GM23338 (cell line): ENCODE measurements around the gene POU6F1. TPM values are rescaled to one million over a fixed set of nuclear protein-coding genes. Genes with fewer than 3 reads are reported as not detected.

ENCODE experiments used
- ATAC-seq: fragments of 200-7000 bp; cut with Tn5 transposase; 3 replicates; pipeline ENCODE4 v1.9.1; 2020
- DNase-seq: peaks from one replicate; pipeline ENCODE4 v3.0.0-alpha.2; 2015; ENCODE audit warnings: low spot score
- H2AFZ ChIP-seq: fragments of 200-600 bp; sonication (generic); 2 replicates; pipeline ENCODE4 v1.8.0; 2016; ENCODE audit warnings: antibody characterized with exemption, mild to moderate bottlenecking, moderate library complexity
- H3F3A ChIP-seq: fragments of 200-600 bp; sonication (generic); replicated peaks from 2 replicates; pipeline ENCODE4 v1.8.0; 2017; ENCODE audit warnings: antibody characterized with exemption, mixed run types, low read depth
- H3K27ac ChIP-seq: fragments of 200-600 bp; sonication (generic); 2 replicates; pipeline ENCODE4 v1.6.1; 2016; ENCODE audit warnings: low read depth
- H3K27me3 ChIP-seq: fragments of 200-600 bp; sonication (generic); 2 replicates; pipeline ENCODE4 v1.8.0; 2016; ENCODE audit warnings: mild to moderate bottlenecking, mixed run types, moderate library complexity; ENCODE audit not compliant: insufficient read depth
- H3K36me3 ChIP-seq: fragments of 200-600 bp; sonication (generic); 2 replicates; pipeline ENCODE4 v1.8.0; 2016; ENCODE audit warnings: mild to moderate bottlenecking; ENCODE audit not compliant: insufficient read depth
- H3K4me1 ChIP-seq: fragments of 200-600 bp; sonication (generic); 2 replicates; pipeline ENCODE4 v1.8.0; 2016; ENCODE audit warnings: mild to moderate bottlenecking, moderate library complexity; ENCODE audit not compliant: insufficient read depth
- H3K4me2 ChIP-seq: fragments of 200-600 bp; sonication (generic); 2 replicates; pipeline ENCODE4 v1.7.1; 2017; ENCODE audit warnings: mixed run types
- H3K4me3 ChIP-seq: fragments of 200-600 bp; sonication (generic); 2 replicates; pipeline ENCODE4 v1.6.1; 2016; ENCODE audit warnings: mixed run types
- H3K79me2 ChIP-seq: fragments of 200-600 bp; sonication (generic); replicated peaks from 2 replicates; pipeline ENCODE4 v1.8.0; 2017; ENCODE audit warnings: mild to moderate bottlenecking; ENCODE audit not compliant: insufficient read depth
- H3K9me2 ChIP-seq: fragments of 200-600 bp; sonication (generic); 2 replicates; pipeline ENCODE4 v1.8.0; 2017; ENCODE audit not compliant: insufficient read depth
- H4K20me1 ChIP-seq: fragments of 200-600 bp; sonication (generic); replicated peaks from 2 replicates; pipeline ENCODE4 v1.8.0; 2017; ENCODE audit warnings: mild to moderate bottlenecking; ENCODE audit not compliant: insufficient read depth
- H3K27ac Mint-ChIP-seq: 2 replicates; pipeline ENCODE4 v1.8.0; 2020; ENCODE audit warnings: inconsistent platforms, mild to moderate bottlenecking, moderate library complexity, mixed read lengths
- H3K27me3 Mint-ChIP-seq: 3 replicates; pipeline ENCODE4 v1.8.0; 2022; ENCODE audit warnings: low read depth, mild to moderate bottlenecking, moderate library complexity, mixed read lengths, inconsistent platforms; ENCODE audit not compliant: insufficient read depth, poor library complexity
- H3K36me3 Mint-ChIP-seq: 3 replicates; pipeline ENCODE4 v1.8.0; 2021; ENCODE audit warnings: low read depth, mild to moderate bottlenecking, inconsistent platforms, moderate library complexity, mixed read lengths
- H3K4me1 Mint-ChIP-seq: 3 replicates; pipeline ENCODE4 v1.8.0; 2020; ENCODE audit warnings: mild to moderate bottlenecking, inconsistent platforms, mixed read lengths
- H3K4me3 Mint-ChIP-seq: 3 replicates; pipeline ENCODE4 v1.8.0; 2021; ENCODE audit warnings: moderate library complexity, mild to moderate bottlenecking, inconsistent platforms, mixed read lengths
- H3K9me3 Mint-ChIP-seq: 3 replicates; pipeline ENCODE4 v1.8.0; 2020; ENCODE audit warnings: moderate library complexity, mild to moderate bottlenecking, inconsistent platforms, mixed read lengths
- CREB1 ChIP-seq: fragments of 250-450 bp; sonication (Bioruptor Pico); IDR thresholded peaks from 2 replicates; pipeline ENCODE4 v1.5.0; 2020; ENCODE audit warnings: low read depth, mild to moderate bottlenecking, moderate library complexity
- EZH2 ChIP-seq: fragments of 200-600 bp; sonication (generic); IDR thresholded peaks from one replicate; pipeline ENCODE4 v1.8.0; 2017; ENCODE audit warnings: antibody characterized with exemption, mild to moderate bottlenecking, low read depth; ENCODE audit not compliant: unreplicated experiment
- EZH2phosphoT487 ChIP-seq: fragments of 200-600 bp; sonication (generic); IDR thresholded peaks from one replicate; pipeline ENCODE4 v1.8.1; 2018; ENCODE audit warnings: antibody characterized with exemption; ENCODE audit not compliant: unreplicated experiment
- JUNB ChIP-seq: IDR thresholded peaks from one replicate; pipeline ENCODE4 v1.6.1; 2016; ENCODE audit warnings: antibody characterized with exemption; ENCODE audit not compliant: unreplicated experiment
- NANOG ChIP-seq: IDR thresholded peaks from 2 replicates; pipeline ENCODE4 v1.6.1; 2016; ENCODE audit warnings: antibody characterized with exemption, borderline replicate concordance
- POLR2AphosphoS5 ChIP-seq: IDR thresholded peaks from 2 replicates; pipeline ENCODE4 v1.6.1; 2016; ENCODE audit warnings: antibody characterized with exemption, low read depth
- STAT1 ChIP-seq: IDR thresholded peaks from one replicate; pipeline ENCODE4 v1.6.1; 2016; ENCODE audit warnings: antibody characterized with exemption; ENCODE audit not compliant: unreplicated experiment
- ZNF114 ChIP-seq: fragments of 250-450 bp; sonication (Bioruptor Pico); IDR thresholded peaks from 2 replicates; pipeline ENCODE4 v1.5.0; 2020; ENCODE audit warnings: mild to moderate bottlenecking, moderate library complexity
- ZNF331 ChIP-seq: fragments of 250-450 bp; sonication (Bioruptor Pico); IDR thresholded peaks from 2 replicates; pipeline ENCODE4 v1.5.0; 2020; ENCODE audit warnings: low read depth, mild to moderate bottlenecking, moderate library complexity
- polyA plus RNA-seq: library from polyadenylated mRNA; unstranded; fragments of >200 nt; fragmentation: Nextera tagmentation; extraction: Ambion mirVana; gene quantifications from 2 replicates; pipeline ENCODE4 v1.2.1, GENCODE V29; 2016
- total RNA-seq: library from RNA; depleted of rRNA; stranded (reverse); fragments of >200 nt; shearing (Covaris generic); gene quantifications from 2 replicates; pipeline ENCODE4 v1.2.3, GENCODE V29; 2014
- TF ChIP-seq, protein P1 (sequence below), 2 experiments: fragments of 200-600 bp in 1 of 2; sonication (generic) in 1 of 2; conservative IDR thresholded peaks; 2 replicates each; pipeline versions ENCODE4 v1.5.1 to v1.6.1; 2016 to 2017; ENCODE audit warnings: antibody characterized with exemption in 2 of 2, low read depth in 2 of 2, mild to moderate bottlenecking in 2 of 2, moderate library complexity in 1 of 2
- TF ChIP-seq, protein P2 (sequence below): IDR thresholded peaks from 2 replicates; pipeline ENCODE4 v1.6.1; 2016; ENCODE audit warnings: antibody characterized with exemption
- TF ChIP-seq, protein P3 (sequence below): IDR thresholded peaks from one replicate; pipeline ENCODE4 v1.6.1; 2018; ENCODE audit warnings: antibody characterized with exemption; ENCODE audit not compliant: unreplicated experiment
- TF ChIP-seq, protein P4 (sequence below): fragments of 250-450 bp; sonication (Bioruptor Pico); IDR thresholded peaks from 2 replicates; pipeline ENCODE4 v1.5.0; 2020; ENCODE audit warnings: mild to moderate bottlenecking, moderate library complexity

The POU6F1 gene
- total and polyA plus RNA-seq, 2 experiments from 2014 or later: 3.0 to 4.0 TPM

DNA sequence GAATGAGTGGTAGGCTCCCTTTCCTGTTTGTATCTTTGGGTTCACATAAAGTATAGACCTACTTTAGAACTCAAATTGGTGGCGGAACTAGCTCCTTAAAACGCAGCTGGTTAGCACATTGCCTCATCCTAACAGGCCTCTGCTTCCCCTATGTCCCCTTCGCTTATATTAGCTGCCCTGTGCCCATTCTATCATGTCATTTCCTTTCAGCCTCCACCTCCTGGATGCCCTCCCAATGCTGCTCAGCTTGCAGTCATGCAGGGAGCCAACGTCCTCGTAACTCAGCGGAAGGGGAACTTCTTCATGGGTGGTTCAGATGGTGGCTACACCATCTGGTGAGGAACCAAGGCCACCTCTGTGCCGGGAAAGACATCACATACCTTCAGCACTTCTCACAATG, 24.3 kb upstream of the POU6F1 start:
- Histone ChIP-seq H3K4me3 (no peak overlapping the region), H3K36me3 (peaks cover 34% of the 10 kb centered on the region), H3K79me2 (peaks cover 23% of the 10 kb centered on the region), H3K4me1 (peaks cover 17% of the 10 kb centered on the region), H3F3A (peaks cover 20% of the 10 kb centered on the region; the same call in 1 of the 2 replicates), H2AFZ (no peak overlapping the region), H3K9me2 (no peaks in the 10 kb centered on the region), H3K27ac (no peak overlapping the region), H4K20me1 (no peaks in the 10 kb centered on the region; the same call in 1 of the 2 replicates), H3K27me3 (no peaks in the 10 kb centered on the region), H3K4me2 (no peak overlapping the region)
- DNase-seq (no peak), ATAC-seq (no peak)
- no peaks in the 10 kb centered on the region for H3K9me3 Mint-ChIP-seq
- H3K27me3 Mint-ChIP-seq: peaks cover 16% of the 10 kb centered on the region
- peaks cover 26% of the 10 kb centered on the region for H3K4me1 Mint-ChIP-seq
- no peak overlapping the region for H3K4me3 Mint-ChIP-seq
- no peak overlapping the region for H3K27ac Mint-ChIP-seq
- H3K36me3 Mint-ChIP-seq: peaks cover 50% of the 10 kb centered on the region
- TF ChIP-seq ZNF331 (CRISPR knock-in tag): no peak
- TF ChIP-seq, protein P1, sequence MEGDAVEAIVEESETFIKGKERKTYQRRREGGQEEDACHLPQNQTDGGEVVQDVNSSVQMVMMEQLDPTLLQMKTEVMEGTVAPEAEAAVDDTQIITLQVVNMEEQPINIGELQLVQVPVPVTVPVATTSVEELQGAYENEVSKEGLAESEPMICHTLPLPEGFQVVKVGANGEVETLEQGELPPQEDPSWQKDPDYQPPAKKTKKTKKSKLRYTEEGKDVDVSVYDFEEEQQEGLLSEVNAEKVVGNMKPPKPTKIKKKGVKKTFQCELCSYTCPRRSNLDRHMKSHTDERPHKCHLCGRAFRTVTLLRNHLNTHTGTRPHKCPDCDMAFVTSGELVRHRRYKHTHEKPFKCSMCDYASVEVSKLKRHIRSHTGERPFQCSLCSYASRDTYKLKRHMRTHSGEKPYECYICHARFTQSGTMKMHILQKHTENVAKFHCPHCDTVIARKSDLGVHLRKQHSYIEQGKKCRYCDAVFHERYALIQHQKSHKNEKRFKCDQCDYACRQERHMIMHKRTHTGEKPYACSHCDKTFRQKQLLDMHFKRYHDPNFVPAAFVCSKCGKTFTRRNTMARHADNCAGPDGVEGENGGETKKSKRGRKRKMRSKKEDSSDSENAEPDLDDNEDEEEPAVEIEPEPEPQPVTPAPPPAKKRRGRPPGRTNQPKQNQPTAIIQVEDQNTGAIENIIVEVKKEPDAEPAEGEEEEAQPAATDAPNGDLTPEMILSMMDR (conservative IDR thresholded peaks at IDR 0.05; ENCODE audit: low read depth in 2 of 2): no peak
- no peak for TF ChIP-seq ZNF114 (CRISPR knock-in tag)
- no peak for TF ChIP-seq POLR2AphosphoS5
- no peak for TF ChIP-seq EZH2
- TF ChIP-seq CREB1: no peak
- TF ChIP-seq, protein P2, sequence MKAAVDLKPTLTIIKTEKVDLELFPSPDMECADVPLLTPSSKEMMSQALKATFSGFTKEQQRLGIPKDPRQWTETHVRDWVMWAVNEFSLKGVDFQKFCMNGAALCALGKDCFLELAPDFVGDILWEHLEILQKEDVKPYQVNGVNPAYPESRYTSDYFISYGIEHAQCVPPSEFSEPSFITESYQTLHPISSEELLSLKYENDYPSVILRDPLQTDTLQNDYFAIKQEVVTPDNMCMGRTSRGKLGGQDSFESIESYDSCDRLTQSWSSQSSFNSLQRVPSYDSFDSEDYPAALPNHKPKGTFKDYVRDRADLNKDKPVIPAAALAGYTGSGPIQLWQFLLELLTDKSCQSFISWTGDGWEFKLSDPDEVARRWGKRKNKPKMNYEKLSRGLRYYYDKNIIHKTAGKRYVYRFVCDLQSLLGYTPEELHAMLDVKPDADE: no peak
- TF ChIP-seq NANOG: no peak
- TF ChIP-seq EZH2phosphoT487: no peak
- TF ChIP-seq, protein P3, sequence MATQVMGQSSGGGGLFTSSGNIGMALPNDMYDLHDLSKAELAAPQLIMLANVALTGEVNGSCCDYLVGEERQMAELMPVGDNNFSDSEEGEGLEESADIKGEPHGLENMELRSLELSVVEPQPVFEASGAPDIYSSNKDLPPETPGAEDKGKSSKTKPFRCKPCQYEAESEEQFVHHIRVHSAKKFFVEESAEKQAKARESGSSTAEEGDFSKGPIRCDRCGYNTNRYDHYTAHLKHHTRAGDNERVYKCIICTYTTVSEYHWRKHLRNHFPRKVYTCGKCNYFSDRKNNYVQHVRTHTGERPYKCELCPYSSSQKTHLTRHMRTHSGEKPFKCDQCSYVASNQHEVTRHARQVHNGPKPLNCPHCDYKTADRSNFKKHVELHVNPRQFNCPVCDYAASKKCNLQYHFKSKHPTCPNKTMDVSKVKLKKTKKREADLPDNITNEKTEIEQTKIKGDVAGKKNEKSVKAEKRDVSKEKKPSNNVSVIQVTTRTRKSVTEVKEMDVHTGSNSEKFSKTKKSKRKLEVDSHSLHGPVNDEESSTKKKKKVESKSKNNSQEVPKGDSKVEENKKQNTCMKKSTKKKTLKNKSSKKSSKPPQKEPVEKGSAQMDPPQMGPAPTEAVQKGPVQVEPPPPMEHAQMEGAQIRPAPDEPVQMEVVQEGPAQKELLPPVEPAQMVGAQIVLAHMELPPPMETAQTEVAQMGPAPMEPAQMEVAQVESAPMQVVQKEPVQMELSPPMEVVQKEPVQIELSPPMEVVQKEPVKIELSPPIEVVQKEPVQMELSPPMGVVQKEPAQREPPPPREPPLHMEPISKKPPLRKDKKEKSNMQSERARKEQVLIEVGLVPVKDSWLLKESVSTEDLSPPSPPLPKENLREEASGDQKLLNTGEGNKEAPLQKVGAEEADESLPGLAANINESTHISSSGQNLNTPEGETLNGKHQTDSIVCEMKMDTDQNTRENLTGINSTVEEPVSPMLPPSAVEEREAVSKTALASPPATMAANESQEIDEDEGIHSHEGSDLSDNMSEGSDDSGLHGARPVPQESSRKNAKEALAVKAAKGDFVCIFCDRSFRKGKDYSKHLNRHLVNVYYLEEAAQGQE: no peak
- TF ChIP-seq JUNB: no peak
- TF ChIP-seq STAT1: no peak
- TF ChIP-seq, protein P4, sequence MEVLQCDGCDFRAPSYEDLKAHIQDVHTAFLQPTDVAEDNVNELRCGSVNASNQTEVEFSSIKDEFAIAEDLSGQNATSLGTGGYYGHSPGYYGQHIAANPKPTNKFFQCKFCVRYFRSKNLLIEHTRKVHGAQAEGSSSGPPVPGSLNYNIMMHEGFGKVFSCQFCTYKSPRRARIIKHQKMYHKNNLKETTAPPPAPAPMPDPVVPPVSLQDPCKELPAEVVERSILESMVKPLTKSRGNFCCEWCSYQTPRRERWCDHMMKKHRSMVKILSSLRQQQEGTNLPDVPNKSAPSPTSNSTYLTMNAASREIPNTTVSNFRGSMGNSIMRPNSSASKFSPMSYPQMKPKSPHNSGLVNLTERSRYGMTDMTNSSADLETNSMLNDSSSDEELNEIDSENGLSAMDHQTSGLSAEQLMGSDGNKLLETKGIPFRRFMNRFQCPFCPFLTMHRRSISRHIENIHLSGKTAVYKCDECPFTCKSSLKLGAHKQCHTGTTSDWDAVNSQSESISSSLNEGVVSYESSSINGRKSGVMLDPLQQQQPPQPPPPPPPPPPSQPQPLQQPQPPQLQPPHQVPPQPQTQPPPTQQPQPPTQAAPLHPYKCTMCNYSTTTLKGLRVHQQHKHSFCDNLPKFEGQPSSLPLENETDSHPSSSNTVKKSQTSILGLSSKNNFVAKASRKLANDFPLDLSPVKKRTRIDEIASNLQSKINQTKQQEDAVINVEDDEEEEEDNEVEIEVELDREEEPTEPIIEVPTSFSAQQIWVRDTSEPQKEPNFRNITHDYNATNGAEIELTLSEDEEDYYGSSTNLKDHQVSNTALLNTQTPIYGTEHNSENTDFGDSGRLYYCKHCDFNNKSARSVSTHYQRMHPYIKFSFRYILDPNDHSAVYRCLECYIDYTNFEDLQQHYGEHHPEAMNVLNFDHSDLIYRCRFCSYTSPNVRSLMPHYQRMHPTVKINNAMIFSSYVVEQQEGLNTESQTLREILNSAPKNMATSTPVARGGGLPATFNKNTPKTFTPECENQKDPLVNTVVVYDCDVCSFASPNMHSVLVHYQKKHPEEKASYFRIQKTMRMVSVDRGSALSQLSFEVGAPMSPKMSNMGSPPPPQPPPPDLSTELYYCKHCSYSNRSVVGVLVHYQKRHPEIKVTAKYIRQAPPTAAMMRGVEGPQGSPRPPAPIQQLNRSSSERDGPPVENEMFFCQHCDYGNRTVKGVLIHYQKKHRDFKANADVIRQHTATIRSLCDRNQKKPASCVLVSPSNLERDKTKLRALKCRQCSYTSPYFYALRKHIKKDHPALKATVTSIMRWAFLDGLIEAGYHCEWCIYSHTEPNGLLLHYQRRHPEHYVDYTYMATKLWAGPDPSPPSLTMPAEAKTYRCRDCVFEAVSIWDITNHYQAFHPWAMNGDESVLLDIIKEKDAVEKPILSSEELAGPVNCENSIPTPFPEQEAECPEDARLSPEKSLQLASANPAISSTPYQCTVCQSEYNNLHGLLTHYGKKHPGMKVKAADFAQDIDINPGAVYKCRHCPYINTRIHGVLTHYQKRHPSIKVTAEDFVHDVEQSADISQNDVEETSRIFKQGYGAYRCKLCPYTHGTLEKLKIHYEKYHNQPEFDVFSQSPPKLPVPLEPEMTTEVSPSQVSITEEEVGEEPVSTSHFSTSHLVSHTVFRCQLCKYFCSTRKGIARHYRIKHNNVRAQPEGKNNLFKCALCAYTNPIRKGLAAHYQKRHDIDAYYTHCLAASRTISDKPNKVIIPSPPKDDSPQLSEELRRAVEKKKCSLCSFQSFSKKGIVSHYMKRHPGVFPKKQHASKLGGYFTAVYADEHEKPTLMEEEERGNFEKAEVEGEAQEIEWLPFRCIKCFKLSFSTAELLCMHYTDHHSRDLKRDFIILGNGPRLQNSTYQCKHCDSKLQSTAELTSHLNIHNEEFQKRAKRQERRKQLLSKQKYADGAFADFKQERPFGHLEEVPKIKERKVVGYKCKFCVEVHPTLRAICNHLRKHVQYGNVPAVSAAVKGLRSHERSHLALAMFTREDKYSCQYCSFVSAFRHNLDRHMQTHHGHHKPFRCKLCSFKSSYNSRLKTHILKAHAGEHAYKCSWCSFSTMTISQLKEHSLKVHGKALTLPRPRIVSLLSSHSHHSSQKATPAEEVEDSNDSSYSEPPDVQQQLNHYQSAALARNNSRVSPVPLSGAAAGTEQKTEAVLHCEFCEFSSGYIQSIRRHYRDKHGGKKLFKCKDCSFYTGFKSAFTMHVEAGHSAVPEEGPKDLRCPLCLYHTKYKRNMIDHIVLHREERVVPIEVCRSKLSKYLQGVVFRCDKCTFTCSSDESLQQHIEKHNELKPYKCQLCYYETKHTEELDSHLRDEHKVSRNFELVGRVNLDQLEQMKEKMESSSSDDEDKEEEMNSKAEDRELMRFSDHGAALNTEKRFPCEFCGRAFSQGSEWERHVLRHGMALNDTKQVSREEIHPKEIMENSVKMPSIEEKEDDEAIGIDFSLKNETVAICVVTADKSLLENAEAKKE (CRISPR knock-in tag): no peak
